Central memory CD8-positive, alpha-beta T cell (primary cell): ENCODE measurements around the gene FCAMR.
A peak's percentile ranks its signal among the peaks of the same experiment; 100 is the strongest.

Experiments
- ATAC-seq: fragments of 150-1000 bp; cut with Tn5 transposase; replicated peaks from 2 replicates; pipeline ENCODE4 v1.10.0; 2022; ENCODE audit warnings: mild to moderate bottlenecking, moderate FRiP score, moderate number of reproducible peaks; ENCODE audit not compliant: poor library complexity, severe bottlenecking; ENCODE audit errors: extremely low read depth
- DNase-seq, 2 donors: peaks; one replicate each; pipeline ENCODE4 v3.0.0; 2021; ENCODE audit warnings: low spot score in 2 of 2
- H3K27ac Mint-ChIP-seq: one replicate; pipeline ENCODE4 v1.8.0; 2022; ENCODE audit warnings: low read depth, mild to moderate bottlenecking, moderate library complexity, mixed read lengths
- H3K27me3 Mint-ChIP-seq: one replicate; pipeline ENCODE4 v1.8.0; 2022; ENCODE audit warnings: mixed read lengths
- H3K36me3 Mint-ChIP-seq: one replicate; pipeline ENCODE4 v1.8.0; 2022; ENCODE audit warnings: mild to moderate bottlenecking, moderate library complexity, mixed read lengths; ENCODE audit not compliant: insufficient read depth
- H3K4me1 Mint-ChIP-seq: one replicate; pipeline ENCODE4 v1.8.0; 2022; ENCODE audit warnings: mixed read lengths
- H3K4me3 Mint-ChIP-seq: one replicate; pipeline ENCODE4 v1.8.0; 2022; ENCODE audit warnings: mild to moderate bottlenecking, moderate library complexity, mixed read lengths
- H3K9me3 Mint-ChIP-seq: one replicate; pipeline ENCODE4 v1.8.0; 2022; ENCODE audit warnings: mixed read lengths

Gene FCAMR

GRCh38 chr1:207006914-207007313 is 36.7 kb upstream of the FCAMR start:
- DNase-seq, result no peak
- no peak overlapping the region for H3K4me3 Mint-ChIP-seq
- no peaks in the 10 kb centered on the region for H3K9me3 Mint-ChIP-seq
- no peak for ATAC-seq
- H3K36me3 Mint-ChIP-seq, result peaks cover 2% of the 10 kb centered on the region
- H3K4me1 Mint-ChIP-seq, result peaks cover 6% of the 10 kb centered on the region
- H3K27me3 Mint-ChIP-seq, result peaks cover 37% of the 10 kb centered on the region
- no peak overlapping the region for H3K27ac Mint-ChIP-seq

DNA sequence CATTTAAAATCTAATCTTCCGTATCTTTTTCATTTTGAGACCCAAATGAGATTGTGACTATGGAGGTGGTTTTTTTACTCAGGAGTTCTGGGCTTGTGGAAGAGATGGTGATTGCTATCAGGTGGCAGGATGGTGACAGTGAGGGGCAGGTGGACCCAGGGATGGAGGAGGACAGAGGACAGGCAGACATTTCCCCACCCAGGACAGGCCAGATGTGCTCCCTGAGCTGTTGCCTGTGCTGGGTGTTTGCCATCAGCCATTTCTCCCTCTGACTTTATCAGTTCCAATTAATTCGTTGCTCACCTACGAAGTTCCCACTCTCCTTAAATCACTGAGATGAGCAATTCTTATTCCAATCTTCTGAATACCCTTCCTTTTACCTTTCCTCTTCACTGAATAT is 35.8 kb upstream of the FCAMR start:
- H3K4me1 Mint-ChIP-seq, result peaks cover 6% of the 10 kb centered on the region
- no peak for ATAC-seq
- H3K36me3 Mint-ChIP-seq, result peaks cover 2% of the 10 kb centered on the region
- DNase-seq, result no peak
- H3K9me3 Mint-ChIP-seq, result no peaks in the 10 kb centered on the region
- no peak overlapping the region for H3K27ac Mint-ChIP-seq
- peaks cover 32% of the 10 kb centered on the region for H3K27me3 Mint-ChIP-seq
- H3K4me3 Mint-ChIP-seq, result no peak overlapping the region

GRCh38 chr1:207004931-207005830 is 34.9 kb upstream of the FCAMR start:
- peaks cover 2% of the 10 kb centered on the region for H3K36me3 Mint-ChIP-seq
- H3K9me3 Mint-ChIP-seq, result no peaks in the 10 kb centered on the region
- peaks cover 32% of the 10 kb centered on the region for H3K27me3 Mint-ChIP-seq
- ATAC-seq, result no peak
- no peak overlapping the region for H3K4me3 Mint-ChIP-seq
- DNase-seq, result peak in 1 of 2 donors; percentile 21
- peaks cover 6% of the 10 kb centered on the region for H3K4me1 Mint-ChIP-seq
- no peak overlapping the region for H3K27ac Mint-ChIP-seq

DNA sequence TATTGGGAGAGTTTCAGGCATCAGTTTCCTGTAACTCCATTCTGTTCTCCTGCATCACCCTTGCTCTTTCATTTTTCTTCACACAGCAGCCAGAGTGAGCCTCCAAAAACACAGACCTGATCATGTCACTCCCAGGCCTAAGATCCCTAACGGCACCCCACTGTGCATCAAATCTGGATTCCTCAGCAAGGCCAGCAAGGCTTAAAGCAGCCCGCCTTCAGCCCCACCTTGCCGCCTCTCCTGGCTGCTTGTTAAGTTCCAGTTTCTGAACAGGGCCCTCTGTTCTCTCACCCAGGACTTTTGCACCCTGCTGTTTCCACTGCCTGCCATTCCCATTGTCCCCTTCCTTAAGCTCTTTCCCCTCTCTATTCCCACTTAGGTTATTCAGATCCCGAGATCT is 33.0 kb upstream of the FCAMR start:
- Mint-ChIP-seq H3K27me3 (peaks cover 32% of the 10 kb centered on the region), H3K27ac (no peak overlapping the region)
- DNase-seq, result no peak

GRCh38 chr1:207002724-207003146 is 32.5 kb upstream of the FCAMR start:
- no peaks in the 10 kb centered on the region for H3K9me3 Mint-ChIP-seq
- H3K4me1 Mint-ChIP-seq, result peaks cover 6% of the 10 kb centered on the region
- no peaks in the 10 kb centered on the region for H3K36me3 Mint-ChIP-seq
- peaks cover 30% of the 10 kb centered on the region for H3K27me3 Mint-ChIP-seq
- ATAC-seq (no peak), DNase-seq (no peak)
- no peak overlapping the region for H3K27ac Mint-ChIP-seq
- H3K4me3 Mint-ChIP-seq, result no peak overlapping the region

More for the DNA sequence above, 33.0 kb upstream of the FCAMR start:
- no peak overlapping the region for H3K4me3 Mint-ChIP-seq
- no peaks in the 10 kb centered on the region for H3K36me3 Mint-ChIP-seq
- peaks cover 6% of the 10 kb centered on the region for H3K4me1 Mint-ChIP-seq
- ATAC-seq, result no peak
- no peaks in the 10 kb centered on the region for H3K9me3 Mint-ChIP-seq

DNA sequence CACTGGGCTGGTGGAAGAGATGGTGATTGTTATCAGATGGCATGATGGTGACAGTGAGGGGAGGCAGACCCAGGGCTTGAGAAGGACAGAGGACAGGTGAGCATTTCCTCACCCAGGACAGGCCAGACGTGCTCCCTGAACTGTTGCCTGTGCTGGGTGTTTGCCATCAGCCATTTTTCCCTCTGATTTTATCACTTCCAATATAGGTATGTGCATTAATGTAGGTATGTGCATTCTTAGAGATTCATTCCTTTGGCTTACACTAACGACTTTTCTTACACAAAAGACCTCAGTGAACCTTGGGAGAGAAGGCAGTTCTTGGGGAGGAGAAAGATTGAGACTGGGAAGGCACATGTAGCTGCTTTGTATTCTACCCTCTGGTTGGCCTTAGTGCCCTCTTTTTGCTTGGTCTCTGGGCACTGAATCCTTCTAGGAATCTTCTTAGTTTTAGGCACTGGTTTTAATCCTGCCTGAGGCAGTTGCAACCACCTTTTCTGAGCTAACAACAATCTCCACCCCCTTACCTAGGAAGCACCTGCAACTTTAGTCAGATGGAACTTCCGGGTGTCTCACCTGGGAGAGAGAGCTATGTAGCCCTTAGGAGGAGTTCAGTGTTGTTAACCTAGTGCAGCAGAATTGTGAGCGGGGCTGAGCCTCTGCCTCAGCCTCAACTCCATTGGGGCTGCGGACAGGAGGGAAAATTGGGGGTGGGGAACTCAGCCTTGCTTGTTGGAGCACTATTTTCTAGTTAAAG is 31.4 kb upstream of the FCAMR start:
- H3K9me3 Mint-ChIP-seq, result no peaks in the 10 kb centered on the region
- no peak for ATAC-seq
- no peaks in the 10 kb centered on the region for H3K36me3 Mint-ChIP-seq
- peaks cover 6% of the 10 kb centered on the region for H3K4me1 Mint-ChIP-seq
- peaks cover 25% of the 10 kb centered on the region for H3K27me3 Mint-ChIP-seq
- DNase-seq, result no peak
- no peak overlapping the region for H3K27ac Mint-ChIP-seq
- no peak overlapping the region for H3K4me3 Mint-ChIP-seq

GRCh38 chr1:207000651-207001291 is 30.5 kb upstream of the FCAMR start:
- H3K9me3 Mint-ChIP-seq, result no peaks in the 10 kb centered on the region
- H3K4me3 Mint-ChIP-seq, result no peak overlapping the region

DNA sequence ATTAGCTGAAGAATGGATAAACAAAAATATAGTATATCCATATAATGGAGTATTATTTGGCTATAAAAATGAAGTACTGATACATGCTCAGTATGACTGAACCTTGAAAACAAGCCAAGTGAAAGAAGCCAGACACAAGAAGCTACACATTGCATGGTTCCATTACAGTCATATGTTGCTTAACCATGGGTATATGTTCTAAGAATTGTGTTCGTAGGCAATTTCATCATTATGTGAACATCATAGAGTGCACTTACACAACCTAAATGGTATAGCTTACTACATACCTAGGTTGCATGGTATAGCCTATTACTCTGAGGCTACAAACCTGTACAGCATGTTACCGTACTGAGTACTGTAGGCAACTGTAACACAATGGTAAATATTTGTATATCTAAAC is 28.6 kb upstream of the FCAMR start:
- no peak overlapping the region for H3K4me3 Mint-ChIP-seq
- peaks cover 23% of the 10 kb centered on the region for H3K27me3 Mint-ChIP-seq
- ATAC-seq (no peak), DNase-seq (no peak)
- H3K9me3 Mint-ChIP-seq, result no peaks in the 10 kb centered on the region
- no peaks in the 10 kb centered on the region for H3K36me3 Mint-ChIP-seq
- no peaks in the 10 kb centered on the region for H3K4me1 Mint-ChIP-seq
- H3K27ac Mint-ChIP-seq, result no peak overlapping the region

More at GRCh38 chr1:207000651-207001291, 30.5 kb upstream of the FCAMR start:
- Mint-ChIP-seq H3K4me1 (peaks cover 6% of the 10 kb centered on the region), H3K27ac (no peak overlapping the region), H3K27me3 (peaks cover 22% of the 10 kb centered on the region), H3K36me3 (no peaks in the 10 kb centered on the region)
- ATAC-seq (no peak), DNase-seq (no peak)

GRCh38 chr1:206992790-206993189 is 22.5 kb upstream of the FCAMR start:
- H3K4me1 Mint-ChIP-seq, result no peaks in the 10 kb centered on the region
- DNase-seq (no peak), ATAC-seq (no peak)
- H3K9me3 Mint-ChIP-seq, result no peaks in the 10 kb centered on the region
- no peak overlapping the region for H3K27ac Mint-ChIP-seq
- peaks cover 2% of the 10 kb centered on the region for H3K36me3 Mint-ChIP-seq
- peaks cover 78% of the 10 kb centered on the region for H3K27me3 Mint-ChIP-seq
- no peak overlapping the region for H3K4me3 Mint-ChIP-seq

DNA sequence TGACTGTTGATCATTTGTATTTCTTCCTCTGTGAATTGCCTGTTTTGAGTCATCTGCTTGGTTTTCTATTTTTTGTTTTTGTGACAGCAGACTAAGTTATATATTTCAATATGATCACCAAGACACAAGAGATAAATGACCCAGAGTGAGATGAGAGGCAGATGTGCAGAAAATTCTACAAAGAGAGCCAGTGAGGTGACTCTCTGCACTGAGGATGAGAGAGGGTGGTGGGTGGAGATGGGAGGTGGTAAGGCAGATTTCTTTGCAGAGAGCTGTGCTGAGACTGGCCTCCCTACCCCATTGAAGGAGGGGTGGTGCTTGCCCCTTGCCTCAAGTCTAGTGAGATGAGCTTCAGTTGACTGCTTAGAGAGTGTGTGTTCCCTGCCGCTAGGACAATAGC is 17.6 kb upstream of the FCAMR start:
- no peaks in the 10 kb centered on the region for H3K4me1 Mint-ChIP-seq
- H3K36me3 Mint-ChIP-seq, result peaks cover 3% of the 10 kb centered on the region
- no peaks in the 10 kb centered on the region for H3K9me3 Mint-ChIP-seq
- DNase-seq, result no peak
- no peak overlapping the region for H3K27ac Mint-ChIP-seq
- no peak for ATAC-seq
- no peak overlapping the region for H3K4me3 Mint-ChIP-seq
- H3K27me3 Mint-ChIP-seq, result peaks cover 83% of the 10 kb centered on the region

DNA sequence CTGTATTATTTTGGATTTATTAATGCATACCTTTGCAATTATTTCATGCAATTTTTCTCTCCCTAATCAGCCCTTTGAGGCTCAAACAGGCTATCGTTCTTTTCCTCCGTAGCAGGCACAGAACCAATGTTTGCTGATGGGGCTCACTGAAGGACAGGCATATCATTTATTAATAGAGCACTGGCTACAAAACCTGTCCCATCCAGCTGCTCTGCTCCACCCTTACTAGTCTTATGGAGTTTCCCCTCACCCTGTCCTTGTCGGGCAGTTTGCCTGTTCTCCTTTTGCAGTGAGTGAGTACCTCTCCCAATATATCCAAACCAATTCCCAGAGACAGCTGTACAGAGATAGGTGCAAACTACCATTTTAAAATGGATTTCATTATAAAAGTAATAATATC is 16.6 kb upstream of the FCAMR start:
- Mint-ChIP-seq H3K9me3 (no peaks in the 10 kb centered on the region), H3K36me3 (peaks cover 3% of the 10 kb centered on the region), H3K4me3 (no peak overlapping the region), H3K4me1 (no peaks in the 10 kb centered on the region), H3K27ac (no peak overlapping the region), H3K27me3 (peaks cover 73% of the 10 kb centered on the region)
- ATAC-seq (no peak), DNase-seq (no peak)

DNA sequence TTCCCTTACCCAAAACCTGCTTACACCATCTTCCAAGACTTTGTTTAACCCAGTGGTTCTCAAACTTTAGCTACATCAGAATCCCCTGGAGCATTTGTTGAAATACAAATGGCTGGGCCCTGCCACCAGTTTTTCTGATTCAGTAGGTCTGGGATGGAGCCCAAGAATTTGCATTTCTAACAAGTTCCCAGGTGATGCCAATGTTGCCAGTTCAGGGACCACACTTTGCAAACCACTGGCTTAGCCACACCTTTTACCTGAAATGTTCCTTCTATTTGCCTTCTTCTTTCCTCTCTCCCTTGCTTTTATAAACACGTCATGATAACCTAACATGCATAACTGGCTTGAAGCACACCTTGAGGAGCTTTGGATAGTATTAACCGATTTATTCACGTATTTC is 16.1 kb upstream of the FCAMR start:
- no peak for DNase-seq
- Mint-ChIP-seq H3K27ac (no peak overlapping the region), H3K27me3 (peaks cover 68% of the 10 kb centered on the region), H3K36me3 (peaks cover 3% of the 10 kb centered on the region), H3K4me3 (no peak overlapping the region), H3K9me3 (no peaks in the 10 kb centered on the region), H3K4me1 (no peaks in the 10 kb centered on the region)
- ATAC-seq, result no peak
